MM.1S (cell line): ENCODE results near the gene DNMT3A.

Experiments
- CTCF ChIP-seq: fragments of 300-600 bp; sonication (generic); IDR thresholded peaks from 2 replicates; pipeline ENCODE4 v1.5.1; 2016; ENCODE audit warnings: antibody characterized with exemption, low read length, mixed read lengths
- EZH2phosphoT487 ChIP-seq: fragments of 300-600 bp; sonication (generic); IDR thresholded peaks from 2 replicates; pipeline ENCODE4 v1.6.1; 2018; ENCODE audit warnings: antibody characterized with exemption, low read length

DNA sequence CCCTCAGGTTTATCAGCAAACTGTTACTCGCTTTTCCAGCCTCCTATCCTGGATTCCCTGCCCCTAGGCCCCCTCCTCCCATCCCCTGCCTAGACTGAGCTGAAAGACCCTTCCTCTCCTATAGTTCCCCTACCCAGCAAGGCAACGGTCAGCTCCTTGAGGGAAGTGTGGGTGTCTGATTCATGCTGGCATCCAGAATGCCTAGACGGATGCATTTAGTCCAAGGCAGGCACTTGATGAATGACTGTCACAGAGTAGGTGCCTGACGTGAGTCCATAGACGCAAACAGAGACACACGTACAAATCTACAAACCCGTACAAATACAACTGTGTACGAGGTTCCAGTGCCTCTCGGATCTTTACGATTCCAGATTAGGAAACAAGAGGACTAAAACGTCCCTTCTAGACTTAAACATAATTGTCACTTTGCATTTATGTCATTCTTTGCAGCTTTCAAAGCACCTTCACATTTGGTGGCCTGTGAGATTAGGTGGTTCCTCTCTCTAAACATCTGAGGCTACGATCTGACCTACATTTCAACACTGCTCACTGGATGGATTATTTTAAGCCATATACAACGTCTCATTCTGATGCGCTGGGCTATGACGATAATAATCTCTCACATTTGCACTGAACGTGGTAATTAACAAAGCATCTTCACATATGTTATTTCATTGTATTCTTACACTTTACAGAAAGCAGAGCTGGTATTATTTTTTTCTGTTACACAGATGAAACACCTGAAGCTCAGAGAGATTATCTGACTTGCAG is 36.7 kb downstream of the DNMT3A start:
- TF ChIP-seq CTCF (no peak), EZH2phosphoT487 (no peak)
